ENCODE results near the gene OGDH. TPM values are rescaled to one million over a fixed set of nuclear protein-coding genes. Genes with fewer than 3 reads are reported as not detected.
"Not testable (repeated sequence)": the region's sequence is repeated elsewhere in the genome, so short reads cannot be mapped to it uniquely, and the experiment has no call there.

The OGDH gene
- total RNA-seq, 1 donor from 2014 or later = 157 TPM

GRCh38 chr7:44695756-44696155 is 89.3 kb downstream of the OGDH start:
- TF ChIP-seq, protein P1, sequence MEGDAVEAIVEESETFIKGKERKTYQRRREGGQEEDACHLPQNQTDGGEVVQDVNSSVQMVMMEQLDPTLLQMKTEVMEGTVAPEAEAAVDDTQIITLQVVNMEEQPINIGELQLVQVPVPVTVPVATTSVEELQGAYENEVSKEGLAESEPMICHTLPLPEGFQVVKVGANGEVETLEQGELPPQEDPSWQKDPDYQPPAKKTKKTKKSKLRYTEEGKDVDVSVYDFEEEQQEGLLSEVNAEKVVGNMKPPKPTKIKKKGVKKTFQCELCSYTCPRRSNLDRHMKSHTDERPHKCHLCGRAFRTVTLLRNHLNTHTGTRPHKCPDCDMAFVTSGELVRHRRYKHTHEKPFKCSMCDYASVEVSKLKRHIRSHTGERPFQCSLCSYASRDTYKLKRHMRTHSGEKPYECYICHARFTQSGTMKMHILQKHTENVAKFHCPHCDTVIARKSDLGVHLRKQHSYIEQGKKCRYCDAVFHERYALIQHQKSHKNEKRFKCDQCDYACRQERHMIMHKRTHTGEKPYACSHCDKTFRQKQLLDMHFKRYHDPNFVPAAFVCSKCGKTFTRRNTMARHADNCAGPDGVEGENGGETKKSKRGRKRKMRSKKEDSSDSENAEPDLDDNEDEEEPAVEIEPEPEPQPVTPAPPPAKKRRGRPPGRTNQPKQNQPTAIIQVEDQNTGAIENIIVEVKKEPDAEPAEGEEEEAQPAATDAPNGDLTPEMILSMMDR (IDR thresholded peaks at IDR 0.05) = no peak
- Histone ChIP-seq H3K27ac (no peak overlapping the region), H3K9me3 (no peaks in the 10 kb centered on the region), H3K27me3 (no peaks in the 10 kb centered on the region), H3K4me1 (no peaks in the 10 kb centered on the region), H3K4me3 (no peak overlapping the region), H3K36me3 (peaks cover 97% of the 10 kb centered on the region)
- intact Hi-C loops (cut with DNase I) = no loop called here
- DNase-seq (no peak), ATAC-seq (no peak)

- Histone ChIP-seq H3K4me3 (no peak overlapping the region), H3K4me1 (no peaks in the 10 kb centered on the region), H3K9me3 (no peaks in the 10 kb centered on the region), H3K27me3 (no peaks in the 10 kb centered on the region), H3K36me3 (peaks cover 97% of the 10 kb centered on the region), H3K27ac (no peak overlapping the region)
- intact Hi-C loops (cut with DNase I) = no loop called here
- TF ChIP-seq, protein P1 (IDR thresholded peaks at IDR 0.05) = no peak
- ATAC-seq = no peak
- DNase-seq = no peak
Measured at GRCh38 chr7:44696728-44697127, 90.3 kb downstream of the OGDH start.

DNA sequence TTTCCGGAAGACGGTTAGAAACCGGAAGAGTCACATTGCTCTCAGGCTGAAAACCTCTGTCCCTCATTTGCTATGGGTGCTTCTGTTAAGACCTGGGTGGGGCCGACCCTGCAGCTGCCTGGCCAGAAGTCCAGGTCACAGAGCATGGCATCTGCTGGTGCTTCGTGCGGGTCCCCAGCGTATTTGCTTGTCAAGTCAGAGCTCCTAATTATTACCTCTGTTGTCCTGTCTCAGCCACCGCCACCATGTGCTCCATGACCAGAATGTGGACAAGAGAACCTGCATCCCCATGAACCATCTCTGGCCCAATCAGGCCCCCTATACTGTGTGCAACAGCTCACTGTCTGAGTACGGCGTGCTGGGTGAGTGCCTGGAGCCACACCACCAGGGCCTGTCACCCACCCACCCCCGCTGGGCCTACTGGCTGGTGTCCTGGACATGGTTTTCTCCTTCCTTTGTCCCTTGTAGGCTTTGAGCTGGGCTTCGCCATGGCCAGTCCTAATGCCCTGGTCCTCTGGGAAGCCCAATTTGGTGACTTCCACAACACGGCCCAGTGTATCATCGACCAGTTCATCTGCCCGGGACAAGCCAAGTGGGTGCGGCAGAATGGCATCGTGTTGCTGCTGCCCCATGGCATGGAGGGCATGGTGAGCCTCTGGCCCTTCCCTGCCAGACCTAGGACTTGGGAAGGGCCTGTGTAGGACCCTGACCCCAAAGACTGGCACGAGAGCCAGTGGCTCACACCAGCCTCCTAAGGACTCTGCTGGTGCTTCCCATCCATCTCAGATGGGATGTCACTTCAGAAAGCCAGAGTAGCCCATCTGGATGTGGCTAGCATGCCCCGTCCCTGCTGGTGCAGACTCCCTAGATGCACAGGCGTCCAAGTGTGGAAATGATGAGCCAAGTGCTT is 91.0 kb downstream of the OGDH start:
- TF ChIP-seq, protein P1 (IDR thresholded peaks at IDR 0.05) = no peak
- Histone ChIP-seq H3K36me3 (peaks cover 98% of the 10 kb centered on the region), H3K9me3 (no peaks in the 10 kb centered on the region), H3K27me3 (no peaks in the 10 kb centered on the region), H3K4me1 (no peaks in the 10 kb centered on the region), H3K27ac (no peak overlapping the region), H3K4me3 (no peak overlapping the region)
- ATAC-seq (no peak), DNase-seq (no peak)
- intact Hi-C loops (cut with DNase I) = no loop called here

GRCh38 chr7:44698046-44698580 is 91.7 kb downstream of the OGDH start:
- Histone ChIP-seq H3K27me3 (no peaks in the 10 kb centered on the region), H3K27ac (no peak overlapping the region), H3K9me3 (no peaks in the 10 kb centered on the region), H3K36me3 (peaks cover 96% of the 10 kb centered on the region), H3K4me1 (no peaks in the 10 kb centered on the region), H3K4me3 (no peak overlapping the region)
- ATAC-seq (no peak), DNase-seq (no peak)
- intact Hi-C loops (cut with DNase I) = no loop called here
- TF ChIP-seq, protein P1 (IDR thresholded peaks at IDR 0.05) = no peak

GRCh38 chr7:44699598-44699997 is 93.2 kb downstream of the OGDH start:
- ATAC-seq; intact Hi-C loops (cut with DNase I); H3K4me3 ChIP-seq; DNase-seq; H3K9me3 ChIP-seq; H3K4me1 ChIP-seq; H3K27ac ChIP-seq; H3K27me3 ChIP-seq: not testable (repeated sequence)
- H3K36me3 ChIP-seq = peaks cover 81% of the 10 kb centered on the region

- Histone ChIP-seq H3K9me3 (no peaks in the 10 kb centered on the region), H3K27ac (no peak overlapping the region), H3K4me1 (no peaks in the 10 kb centered on the region), H3K36me3 (peaks cover 74% of the 10 kb centered on the region), H3K4me3 (no peak overlapping the region), H3K27me3 (no peaks in the 10 kb centered on the region)
- ATAC-seq (no peak), DNase-seq (no peak)
- intact Hi-C loops (cut with DNase I) = no loop called here
- TF ChIP-seq, protein P1 (IDR thresholded peaks at IDR 0.05) = no peak
Measured at GRCh38 chr7:44700322-44700721, 93.9 kb downstream of the OGDH start.

DNA sequence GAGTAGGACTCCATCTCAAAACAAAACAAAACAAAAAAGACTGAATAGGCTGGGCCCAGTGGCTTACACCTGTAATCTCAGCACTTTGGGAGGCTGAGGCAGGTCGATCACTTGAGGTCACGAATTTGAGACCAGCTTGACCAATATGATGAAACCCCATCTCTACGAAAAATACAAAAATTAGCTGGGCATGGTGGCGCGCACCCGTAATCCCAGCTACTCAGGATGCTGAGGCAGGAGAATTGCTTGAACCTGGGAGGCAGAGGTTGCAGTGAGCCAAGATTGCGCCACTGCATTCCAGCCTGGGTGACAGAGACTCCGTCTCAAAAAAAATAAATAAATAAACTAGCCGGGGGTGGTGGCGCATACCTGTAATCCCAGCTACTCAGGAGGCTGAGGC is 97.0 kb downstream of the OGDH start:
- DNase-seq = peak; percentile 7
- H3K27me3 ChIP-seq; ATAC-seq; H3K4me1 ChIP-seq; intact Hi-C loops (cut with DNase I); H3K4me3 ChIP-seq; H3K9me3 ChIP-seq; H3K27ac ChIP-seq: not testable (repeated sequence)
- H3K36me3 ChIP-seq = peaks cover 58% of the 10 kb centered on the region

All from upper lobe of right lung (tissue), 1 donor.